ENCODE results near the gene FGFR1OP2.

FGFR1OP2 gene

DNA sequence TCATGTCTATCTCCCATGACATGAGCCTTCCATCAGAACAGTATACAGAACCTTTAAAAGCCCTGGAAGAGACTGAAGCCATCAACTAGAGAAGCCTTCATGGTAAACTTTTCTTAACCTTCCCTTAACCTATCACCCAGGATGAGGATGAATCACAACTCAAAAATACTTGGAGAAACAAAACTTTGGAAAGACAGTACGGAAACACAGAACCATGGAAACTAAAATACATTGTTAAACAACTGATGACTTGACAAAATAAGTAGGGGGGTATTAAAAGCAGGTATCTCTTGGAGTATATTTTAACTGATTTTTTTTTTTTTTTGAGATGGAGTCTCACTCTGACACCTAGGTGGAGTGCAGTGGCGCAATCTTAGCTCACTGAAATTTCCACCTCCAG is 67.2 kb downstream of the FGFR1OP2 start:
- no peak for DNase-seq

DNA sequence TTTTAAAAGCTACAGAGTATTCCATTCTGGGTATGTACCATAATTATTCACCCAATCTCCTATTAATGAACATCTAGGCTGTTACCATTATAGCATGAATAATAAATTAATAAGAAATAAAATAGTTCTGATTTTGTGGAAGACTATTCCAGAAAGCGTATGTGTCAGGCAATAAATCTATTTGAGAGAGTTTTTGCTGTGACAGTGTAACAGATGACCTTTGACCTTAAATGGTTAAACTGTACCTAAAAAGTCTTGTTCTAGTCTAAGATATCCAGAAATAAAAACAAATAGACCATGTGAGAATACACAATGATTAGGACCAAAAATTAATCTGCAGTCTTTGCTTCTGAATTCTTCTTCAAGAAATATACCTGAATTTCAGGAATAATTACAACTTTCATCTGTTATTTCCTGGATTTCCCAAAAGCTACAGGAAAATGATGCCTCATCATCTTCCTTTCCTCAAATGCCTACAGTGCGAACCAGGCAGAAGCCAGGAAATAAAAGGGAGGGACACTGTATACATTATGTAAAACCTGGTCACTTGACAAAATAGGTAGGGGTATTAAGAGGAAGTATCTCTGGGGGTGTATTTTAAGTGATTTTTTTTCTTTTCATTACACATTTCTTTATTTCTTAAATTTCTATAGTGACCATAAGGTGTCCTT is 68.7 kb downstream of the FGFR1OP2 start:
- no peak for DNase-seq

DNA sequence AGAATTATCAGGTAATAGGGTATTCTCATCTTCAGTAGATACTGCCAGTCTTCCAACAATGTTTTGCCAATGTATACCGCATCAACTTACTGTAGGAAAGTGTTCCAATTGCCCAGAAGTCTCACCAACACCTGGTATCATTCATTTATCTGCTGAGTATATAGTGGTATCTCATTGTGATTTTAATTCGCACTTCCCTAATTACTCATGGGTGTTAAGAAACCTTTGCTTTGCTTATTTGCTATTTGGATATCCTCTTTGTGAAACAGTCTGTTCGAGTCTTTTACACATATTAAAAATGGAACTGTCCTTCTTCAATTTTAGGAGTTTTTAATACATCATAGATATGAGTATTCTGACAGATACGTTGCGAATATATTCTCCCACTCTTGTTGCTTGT is 69.8 kb downstream of the FGFR1OP2 start:
- no peak for DNase-seq

DNA sequence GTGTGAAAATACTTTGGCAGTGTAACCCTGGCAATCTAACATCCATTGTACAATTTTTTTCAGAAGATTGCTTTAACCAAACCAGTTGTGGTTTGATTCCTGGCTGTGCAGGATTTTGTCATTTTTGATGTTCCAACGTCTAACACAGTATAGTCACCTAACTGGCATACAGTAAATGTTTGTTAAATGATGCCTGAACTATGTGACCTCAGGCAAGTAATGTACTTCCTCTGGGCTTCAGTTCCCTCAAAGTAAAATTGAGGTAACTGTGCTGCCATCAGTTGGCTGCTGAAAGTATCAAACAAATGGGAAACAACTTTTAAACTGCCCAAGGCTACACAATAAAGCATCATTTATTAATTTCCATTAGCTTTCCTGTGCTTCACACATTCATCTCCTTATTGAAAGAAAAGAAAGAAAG is 71.6 kb downstream of the FGFR1OP2 start:
- no peak for DNase-seq

DNA sequence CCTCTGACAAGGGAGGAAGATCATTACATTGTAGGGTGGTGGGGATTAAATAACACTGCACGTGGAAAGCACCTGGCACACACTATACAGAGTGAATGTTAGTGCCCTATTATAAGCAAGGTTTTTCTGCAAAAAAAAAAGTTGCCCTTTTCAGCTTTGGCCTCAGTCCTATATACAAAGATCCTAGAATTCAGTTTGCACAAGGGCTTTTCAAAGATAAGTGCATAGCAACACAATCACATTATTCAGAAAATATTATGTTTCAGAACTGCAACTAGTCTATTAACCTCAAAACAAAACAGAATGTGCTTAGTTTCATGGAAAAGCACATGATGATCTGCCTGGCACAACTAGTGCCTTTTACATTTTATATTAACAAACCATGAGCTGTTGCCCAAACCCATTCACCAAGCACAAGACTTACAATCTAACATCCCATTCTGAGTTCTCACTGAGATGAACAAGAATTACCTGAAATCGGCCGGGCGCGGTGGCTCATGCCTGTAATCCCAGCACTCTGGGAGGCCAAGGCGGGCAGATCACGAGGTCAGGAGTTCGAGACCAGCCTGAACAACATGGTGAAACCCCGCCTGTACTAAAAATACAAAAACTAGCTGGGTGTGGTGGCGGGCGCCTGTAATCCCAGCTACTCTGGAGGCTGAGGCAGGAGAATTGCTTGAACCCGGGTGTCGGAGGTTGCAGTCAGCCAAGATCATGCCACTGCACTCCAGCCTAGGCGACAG is 74.1 kb downstream of the FGFR1OP2 start:
- DNase-seq, result peak; percentile 84

DNA sequence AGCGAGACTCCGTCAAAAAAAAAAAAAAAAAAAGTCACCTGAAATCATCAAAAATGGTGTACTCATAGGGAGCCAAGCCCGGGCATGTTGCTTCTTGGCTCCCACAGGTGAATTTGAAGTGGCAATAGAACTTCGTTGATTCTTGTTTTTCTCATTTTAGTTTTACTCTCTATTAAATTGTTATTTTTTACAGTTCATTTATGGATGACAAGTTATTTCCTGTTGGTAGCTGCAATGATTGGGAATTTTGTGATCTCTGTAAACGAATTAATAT is 74.6 kb downstream of the FGFR1OP2 start:
- DNase-seq, result peak; percentile 63

DNA sequence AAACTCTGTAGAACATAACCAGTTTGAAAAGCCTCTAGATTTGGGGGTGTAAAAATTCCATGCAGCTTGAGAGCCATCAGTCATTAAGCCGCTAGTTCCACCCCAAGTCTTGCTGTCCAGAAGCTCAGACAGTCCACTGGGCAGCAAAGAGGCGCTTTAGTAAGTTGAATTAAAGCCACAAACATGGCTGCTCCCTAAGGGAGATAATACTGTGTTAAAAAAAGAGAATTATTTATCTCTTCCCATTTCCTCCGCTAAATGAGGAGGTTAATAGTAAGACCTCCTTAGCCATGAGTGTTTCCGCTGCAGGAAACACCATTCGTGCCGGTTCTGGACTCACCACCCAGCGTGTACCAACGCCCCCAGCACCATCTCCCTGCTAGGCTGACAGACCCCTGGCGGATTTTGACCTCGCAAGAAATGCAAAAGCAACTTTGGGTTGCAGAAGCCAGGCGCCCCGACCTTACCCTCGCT is 75.4 kb downstream of the FGFR1OP2 start:
- peak; percentile 66 for DNase-seq

DNA sequence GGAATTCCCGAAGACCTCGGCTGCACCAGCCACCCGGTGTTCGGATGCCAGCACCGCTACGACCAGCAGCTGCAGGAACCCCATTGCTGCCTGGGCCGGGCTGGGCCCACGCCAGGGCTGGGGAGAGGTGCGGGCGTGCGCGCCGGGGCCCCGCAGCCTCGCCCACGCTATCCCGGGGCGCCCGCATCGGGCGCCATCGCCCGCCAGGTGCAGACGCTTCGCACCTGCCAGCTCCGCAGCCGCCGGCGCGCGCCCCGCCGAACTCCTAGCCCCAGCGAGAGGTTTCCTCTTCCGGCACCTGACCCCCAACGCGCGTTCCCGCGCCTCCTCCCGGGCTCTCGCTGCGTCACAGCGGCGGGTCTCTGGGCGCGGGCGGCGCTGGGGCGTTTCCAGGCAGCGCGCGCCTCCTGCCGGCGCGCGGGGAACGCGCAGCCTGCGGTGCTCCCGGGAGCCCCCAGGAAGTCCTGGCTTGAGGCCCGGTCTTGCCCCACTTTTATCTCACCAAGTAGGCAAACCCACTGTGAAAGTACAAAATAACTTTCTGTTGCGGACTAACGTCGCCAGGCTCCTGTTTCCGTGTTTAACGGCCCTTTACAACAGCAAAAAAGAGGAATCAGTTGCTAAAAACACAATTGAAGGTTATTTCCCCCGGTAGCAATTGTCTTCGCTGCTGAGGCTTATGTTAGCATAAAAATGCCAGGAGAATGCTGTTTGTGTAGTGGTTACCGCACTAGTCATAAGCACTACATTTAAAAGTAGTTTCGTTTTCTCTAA is 76.0 kb downstream of the FGFR1OP2 start, which contains the start of gene TM7SF3:
Gene TM7SF3, minus strand, starts transcription at position 300 of the 774 bp plus-strand sequence. Its CDS starts 216 bp downstream, at position 84.
- peak; percentile 91 for DNase-seq

DNA sequence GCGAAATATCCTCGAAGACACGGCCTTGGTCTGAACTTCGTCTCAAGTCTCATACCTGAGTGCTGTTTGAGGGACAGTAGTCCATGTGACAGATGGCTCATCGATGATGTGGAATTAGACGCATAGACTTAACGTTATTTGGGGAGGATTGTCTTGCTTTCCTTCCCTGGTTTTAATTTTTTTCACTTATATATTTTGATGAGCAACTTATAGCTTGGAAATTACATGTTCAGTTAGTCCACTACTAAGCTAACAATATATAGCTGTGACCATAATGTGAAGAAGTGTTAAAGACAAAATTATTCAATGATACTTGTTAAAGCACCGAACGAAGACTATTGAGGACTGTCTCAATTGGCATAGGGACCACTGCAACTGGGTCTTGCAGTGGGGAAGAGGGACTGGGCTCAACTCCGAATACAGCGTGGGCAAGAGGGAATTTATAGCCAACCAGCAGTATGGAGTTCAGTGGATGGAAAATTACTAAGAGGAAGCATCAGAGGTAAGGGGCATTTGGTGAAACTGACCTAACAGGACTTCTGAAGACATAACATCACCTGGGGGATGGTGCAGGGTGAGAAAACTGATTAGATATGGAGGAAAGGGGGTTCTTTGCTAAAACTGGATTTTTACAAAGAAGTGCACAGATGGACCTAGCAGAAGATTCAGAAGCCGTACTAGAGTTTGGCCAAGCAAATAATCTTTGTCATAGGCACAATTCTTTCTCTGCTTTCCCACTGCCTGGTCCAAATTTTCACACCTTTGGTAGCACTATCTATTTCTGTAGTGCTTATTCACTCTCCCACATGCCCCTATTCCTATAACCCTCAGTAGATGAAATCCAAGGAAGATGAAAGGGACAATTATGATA is 76.8 kb downstream of the FGFR1OP2 start:
- DNase-seq, result no peak

DNA sequence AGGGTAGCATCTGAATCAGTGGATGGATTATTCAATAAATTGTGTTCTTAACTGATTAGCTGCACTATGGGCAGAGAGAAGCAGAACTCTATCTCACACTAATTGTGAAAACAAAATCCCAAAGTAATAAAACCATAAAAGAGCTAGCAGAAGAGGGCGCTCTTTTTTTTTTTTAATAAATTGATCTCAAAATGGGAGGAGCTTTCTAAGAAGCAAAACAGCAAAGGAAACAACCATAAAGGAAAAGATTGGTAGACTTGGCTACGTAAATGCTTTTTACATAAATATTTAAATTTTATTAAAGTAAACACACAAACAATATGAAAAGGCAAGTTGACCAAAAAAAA is 77.4 kb downstream of the FGFR1OP2 start:
- peak; percentile 37 for DNase-seq

All from NCI-H2171 treated with DMSO at 0.1 percent for 48 hours (cell line).